Type B pancreatic cell (in vitro differentiated cells): ENCODE measurements around the gene RASL12. TPM values are rescaled to one million over a fixed set of nuclear protein-coding genes. Genes with fewer than 3 reads are reported as not detected.

Source experiments
- DNase-seq: peaks from one replicate; pipeline ENCODE4 v3.0.0; 2021; ENCODE audit warnings: mixed read lengths; ENCODE audit not compliant: unreplicated experiment; ENCODE audit errors: extremely low spot score
- H3K27ac Mint-ChIP-seq: 2 replicates; pipeline ENCODE4 v1.8.0; 2021; ENCODE audit warnings: mild to moderate bottlenecking, mixed read lengths
- H3K27me3 Mint-ChIP-seq: 2 replicates; pipeline ENCODE4 v1.8.0; 2021; ENCODE audit warnings: mixed read lengths
- H3K36me3 Mint-ChIP-seq: 2 replicates; pipeline ENCODE4 v1.8.0; 2021; ENCODE audit warnings: mixed read lengths
- H3K4me1 Mint-ChIP-seq: one replicate; pipeline ENCODE4 v1.8.0; 2021; ENCODE audit warnings: mixed read lengths; ENCODE audit not compliant: unreplicated experiment
- H3K4me3 Mint-ChIP-seq: 2 replicates; pipeline ENCODE4 v1.8.0; 2021; ENCODE audit warnings: mild to moderate bottlenecking, mixed read lengths
- H3K9me3 Mint-ChIP-seq: 2 replicates; pipeline ENCODE4 v1.8.0; 2021; ENCODE audit warnings: mixed read lengths
- CTCF ChIP-seq: fragments of 200-600 bp; sonication (generic); conservative IDR thresholded peaks from 2 replicates; pipeline ENCODE4 v1.5.0; 2021; ENCODE audit warnings: antibody characterized with exemption, mild to moderate bottlenecking
- total RNA-seq: library from RNA; stranded (reverse); gene quantifications from 2 replicates; pipeline ENCODE4 v1.2.1, GENCODE V29; 2021; ENCODE audit warnings: low replicate concordance

Gene RASL12
- total RNA-seq, 1 donor from 2014 or later: 4.0 TPM

- no peaks in the 10 kb centered on the region for H3K9me3 Mint-ChIP-seq
- H3K4me1 Mint-ChIP-seq: peaks cover 14% of the 10 kb centered on the region
- H3K27ac Mint-ChIP-seq: no peak overlapping the region
- no peaks in the 10 kb centered on the region for H3K36me3 Mint-ChIP-seq
- TF ChIP-seq CTCF: no peak
- no peak overlapping the region for H3K4me3 Mint-ChIP-seq
- peaks cover 19% of the 10 kb centered on the region for H3K27me3 Mint-ChIP-seq
- no peak for DNase-seq
Measured at GRCh38 chr15:65072617-65073016, 4.8 kb upstream of the RASL12 start.

GRCh38 chr15:65072027-65072426 lies 4.2 kb upstream of the RASL12 start:
- H3K4me3 Mint-ChIP-seq: no peak overlapping the region
- H3K9me3 Mint-ChIP-seq: no peaks in the 10 kb centered on the region
- no peak for DNase-seq
- H3K27ac Mint-ChIP-seq: no peak overlapping the region
- H3K4me1 Mint-ChIP-seq: peaks cover 17% of the 10 kb centered on the region
- TF ChIP-seq CTCF: no peak
- H3K36me3 Mint-ChIP-seq: no peaks in the 10 kb centered on the region
- peaks cover 22% of the 10 kb centered on the region for H3K27me3 Mint-ChIP-seq

- TF ChIP-seq CTCF: no peak
- Mint-ChIP-seq H3K4me1 (peaks cover 19% of the 10 kb centered on the region), H3K27me3 (peaks cover 28% of the 10 kb centered on the region), H3K27ac (no peak overlapping the region), H3K4me3 (no peak overlapping the region), H3K36me3 (no peaks in the 10 kb centered on the region), H3K9me3 (no peaks in the 10 kb centered on the region)
- DNase-seq: no peak
Measured at GRCh38 chr15:65071381-65071811, 3.6 kb upstream of the RASL12 start.

- Mint-ChIP-seq H3K9me3 (no peaks in the 10 kb centered on the region), H3K36me3 (no peaks in the 10 kb centered on the region), H3K27me3 (peaks cover 42% of the 10 kb centered on the region), H3K27ac (no peak overlapping the region), H3K4me3 (no peak overlapping the region), H3K4me1 (peaks cover 15% of the 10 kb centered on the region)
- TF ChIP-seq CTCF: no peak
- no peak for DNase-seq
Measured at GRCh38 chr15:65069779-65070546, 2.2 kb upstream of the RASL12 start.

GRCh38 chr15:65069179-65069578 lies 1.4 kb upstream of the RASL12 start:
- no peak overlapping the region for H3K27ac Mint-ChIP-seq
- no peak overlapping the region for H3K4me3 Mint-ChIP-seq

More at GRCh38 chr15:65069179-65069578, 1.4 kb upstream of the RASL12 start:
- Mint-ChIP-seq H3K9me3 (no peaks in the 10 kb centered on the region), H3K36me3 (no peaks in the 10 kb centered on the region), H3K4me1 (peaks cover 15% of the 10 kb centered on the region), H3K27me3 (peaks cover 42% of the 10 kb centered on the region)
- TF ChIP-seq CTCF: no peak
- no peak for DNase-seq
